Ascending aorta (tissue), 2 donors: ENCODE results near the gene MCF2L. TPM values are rescaled to one million over a fixed set of nuclear protein-coding genes. Genes with fewer than 3 reads are reported as not detected.

ENCODE experiments used
- DNase-seq, 2 donors: peaks; one replicate each; pipeline ENCODE4 v3.0.0-alpha.2; 2019; ENCODE audit warnings: low spot score in 2 of 2
- H3K27ac ChIP-seq, 2 donors: fragments of 200-600 bp; sonication (generic); one replicate each; pipeline ENCODE4 v1.5.1; 2016 to 2017; ENCODE audit warnings: mild to moderate bottlenecking in 1 of 2
- H3K27me3 ChIP-seq: fragments of 200-600 bp; sonication (generic); one replicate; pipeline ENCODE4 v1.5.1; 2017
- H3K36me3 ChIP-seq, 2 donors: fragments of 200-600 bp; sonication (generic); one replicate each; pipeline ENCODE4 v1.5.1; 2016
- H3K4me1 ChIP-seq, 2 donors: fragments of 200-600 bp; sonication (generic); one replicate each; pipeline ENCODE4 v1.5.1; 2016 to 2017; ENCODE audit warnings: mild to moderate bottlenecking in 1 of 2
- H3K4me3 ChIP-seq, 2 donors: fragments of 200-600 bp; sonication (generic); one replicate each; pipeline ENCODE4 v1.5.1; 2016 to 2017; ENCODE audit warnings: mild to moderate bottlenecking in 1 of 2
- H3K9me3 ChIP-seq, 2 donors: fragments of 200-600 bp; sonication (generic); one replicate each; pipeline ENCODE4 v1.5.1; 2016
- CTCF ChIP-seq, 3 experiments: fragments of 200-600 bp in 2 of 3; fragments of 450-650 bp in 1 of 3; sonication (generic) in 2 of 3; IDR thresholded peaks; one replicate each; pipeline ENCODE4 v1.5.1; 2016 to 2019; ENCODE audit warnings: antibody characterized with exemption in 3 of 3, mild to moderate bottlenecking in 1 of 3, moderate library complexity in 1 of 3
- intact Hi-C: fragments of 100-400 bp; cut with DNase I; formaldehyde crosslinking; loops from one replicate; pipeline ENCODE4 v1.15.1; 2023
- total RNA-seq: library from RNA; depleted of rRNA; stranded (reverse); fragments of >200 nt; gene quantifications from one replicate; pipeline ENCODE4 v1.1.0, GENCODE V29; 2016

MCF2L gene
- total RNA-seq, 1 donor from 2014 or later = 112 TPM

- Histone ChIP-seq H3K4me3 (no peak overlapping the region), H3K4me1 (no peaks in the 10 kb centered on the region), H3K27me3 (no peaks in the 10 kb centered on the region), H3K27ac (no peak overlapping the region), H3K36me3 (peaks cover 0 to 12% of the 10 kb centered on the region in 2 donors), H3K9me3 (no peaks in the 10 kb centered on the region)
- intact Hi-C loops = no loop called here
- no peak for TF ChIP-seq CTCF (IDR thresholded peaks at IDR 0.05)
- DNase-seq = no peak
Observed at GRCh38 chr13:113073942-113074341, 104.9 kb downstream of the MCF2L start.

- Histone ChIP-seq H3K4me3 (no peak overlapping the region), H3K36me3 (peaks cover 0 to 12% of the 10 kb centered on the region in 2 donors), H3K27me3 (no peaks in the 10 kb centered on the region), H3K9me3 (no peaks in the 10 kb centered on the region), H3K27ac (no peak overlapping the region), H3K4me1 (no peaks in the 10 kb centered on the region)
- TF ChIP-seq CTCF (IDR thresholded peaks at IDR 0.05) = no peak
- intact Hi-C loops = no loop called here
- no peak for DNase-seq
Observed at GRCh38 chr13:113074401-113074800, 105.4 kb downstream of the MCF2L start.

GRCh38 chr13:113074876-113075275 is 105.9 kb downstream of the MCF2L start:
- H3K4me1 ChIP-seq = no peaks in the 10 kb centered on the region
- DNase-seq = no peak
- no peak for TF ChIP-seq CTCF (IDR thresholded peaks at IDR 0.05)
- peaks cover 0 to 12% of the 10 kb centered on the region in 2 donors for H3K36me3 ChIP-seq
- no peak overlapping the region for H3K4me3 ChIP-seq
- H3K9me3 ChIP-seq = no peaks in the 10 kb centered on the region
- H3K27me3 ChIP-seq = no peaks in the 10 kb centered on the region
- H3K27ac ChIP-seq = no peak overlapping the region
- intact Hi-C loops = no loop called here

GRCh38 chr13:113075711-113076110 is 106.7 kb downstream of the MCF2L start:
- H3K27ac ChIP-seq = no peak overlapping the region
- no peak for DNase-seq
- intact Hi-C loops = no loop called here
- H3K36me3 ChIP-seq = peaks cover 0 to 12% of the 10 kb centered on the region in 2 donors
- H3K4me1 ChIP-seq = no peaks in the 10 kb centered on the region
- no peak for TF ChIP-seq CTCF (IDR thresholded peaks at IDR 0.05)
- no peaks in the 10 kb centered on the region for H3K9me3 ChIP-seq
- H3K27me3 ChIP-seq = no peaks in the 10 kb centered on the region
- no peak overlapping the region for H3K4me3 ChIP-seq

- intact Hi-C loops = no loop called here
- Histone ChIP-seq H3K4me1 (no peaks in the 10 kb centered on the region), H3K36me3 (peaks cover 0 to 12% of the 10 kb centered on the region in 2 donors), H3K4me3 (no peak overlapping the region), H3K27ac (no peak overlapping the region), H3K27me3 (no peaks in the 10 kb centered on the region), H3K9me3 (no peaks in the 10 kb centered on the region)
- DNase-seq = no peak
- no peak for TF ChIP-seq CTCF (IDR thresholded peaks at IDR 0.05)
Observed at GRCh38 chr13:113076681-113077401, 107.8 kb downstream of the MCF2L start.
